CD1c-positive myeloid dendritic cell (primary cell): ENCODE results near the gene TP53BP1.

Source experiments
- DNase-seq: peaks from one replicate; pipeline ENCODE4 v3.0.0-alpha.2; 2016; ENCODE audit errors: extremely low spot score

The TP53BP1 gene

DNA sequence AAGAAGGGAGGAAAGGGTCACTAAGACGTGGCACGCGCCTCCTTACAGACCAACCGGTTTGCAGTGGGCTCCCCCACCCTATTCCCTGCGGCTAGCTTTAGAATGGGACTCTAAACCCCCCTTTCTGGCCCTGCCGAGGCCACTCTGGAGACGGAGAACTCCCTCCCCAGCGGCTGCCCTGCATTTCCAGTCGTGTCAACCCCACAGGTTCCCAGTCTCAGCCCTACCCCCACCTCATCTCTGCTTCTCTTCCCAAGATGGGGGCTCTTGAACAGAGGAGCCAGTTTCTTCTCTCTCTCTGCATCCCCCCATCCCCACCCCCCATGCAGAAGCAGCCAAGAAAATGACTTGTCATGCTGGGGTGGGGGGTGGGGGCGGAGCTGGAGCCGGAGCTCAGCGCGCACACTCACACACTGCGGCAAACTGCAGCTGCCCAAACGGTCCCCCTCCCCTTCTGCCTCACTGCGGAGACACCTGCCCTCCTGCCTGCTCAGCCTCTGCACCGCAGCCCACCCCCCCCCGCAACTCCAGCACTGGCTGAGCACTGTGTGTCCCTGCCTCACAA is 25.3 kb upstream of the TP53BP1 start:
- DNase-seq: no peak

DNA sequence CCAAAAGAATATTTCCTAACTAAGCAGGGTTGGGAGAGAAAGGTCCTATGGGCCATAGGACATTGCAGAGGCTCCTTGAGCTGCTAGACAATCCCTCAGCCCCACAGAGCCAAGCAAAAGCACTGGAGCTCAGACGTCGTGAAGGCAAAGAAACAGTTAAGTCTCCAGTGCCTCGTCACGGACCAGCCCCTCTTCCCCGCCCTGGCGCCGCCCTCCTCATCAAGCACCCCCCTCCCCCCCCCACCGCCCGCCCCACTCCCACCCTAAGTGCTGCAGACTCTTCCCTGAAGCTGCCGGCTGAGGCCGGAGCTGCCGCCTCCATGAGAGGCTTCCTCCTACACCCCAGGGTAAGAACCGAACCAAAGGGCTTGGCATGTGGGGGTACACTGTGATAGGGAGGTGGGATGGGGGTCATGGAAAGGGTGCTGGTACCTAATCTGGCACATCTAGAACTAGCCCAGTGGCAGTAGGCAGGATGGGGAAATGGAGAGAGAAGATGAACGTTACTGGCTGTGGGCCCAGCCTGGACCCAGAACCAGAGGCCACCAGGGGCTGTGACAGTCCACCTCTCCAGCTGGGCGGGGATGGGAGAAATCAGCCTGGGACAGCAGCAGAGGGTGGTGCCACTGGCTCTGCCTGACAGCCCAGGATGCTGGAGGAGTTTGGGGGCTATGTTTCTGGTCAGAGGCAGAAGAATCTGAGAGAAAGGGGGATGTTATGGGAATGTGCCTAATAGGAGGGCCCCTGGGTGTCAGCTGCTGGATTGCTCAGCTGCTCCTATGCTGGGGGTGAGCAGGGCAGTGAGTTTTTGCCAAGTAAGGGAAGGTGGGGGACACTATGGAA is 24.6 kb upstream of the TP53BP1 start, which contains the start of gene MAP1A:
MAP1A (plus strand) TSS at position 255 of the 843 bp plus-strand sequence. CDS start 3,866 bp downstream, outside the sequence.
- no peak for DNase-seq

DNA sequence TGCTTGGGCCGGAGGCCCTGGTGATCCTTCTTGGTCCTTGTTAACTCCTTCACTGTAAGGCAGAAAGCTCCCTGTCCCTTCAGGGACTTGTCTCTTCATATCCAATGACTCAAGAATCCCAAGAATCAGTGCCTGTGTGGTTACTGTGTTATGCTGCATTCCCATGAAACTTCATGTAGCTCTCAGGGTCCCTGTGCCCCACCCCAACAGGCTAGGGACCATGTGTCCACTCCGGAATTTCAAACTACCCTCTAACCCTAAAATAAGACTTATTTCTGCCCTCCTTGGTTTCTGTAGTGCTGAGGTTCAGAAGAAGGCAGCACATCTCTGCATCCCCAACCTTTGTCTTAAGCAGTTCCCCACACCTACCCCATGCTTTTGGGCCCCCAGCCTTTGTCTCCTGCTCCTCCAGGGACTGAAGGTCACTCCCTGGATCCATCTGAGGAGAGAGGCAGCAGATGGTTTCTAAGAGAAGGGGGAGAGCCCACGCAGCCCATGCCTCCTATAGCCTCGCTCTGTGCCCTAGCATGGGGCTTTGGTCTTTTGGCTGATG is 23.9 kb upstream of the TP53BP1 start:
- DNase-seq: no peak

DNA sequence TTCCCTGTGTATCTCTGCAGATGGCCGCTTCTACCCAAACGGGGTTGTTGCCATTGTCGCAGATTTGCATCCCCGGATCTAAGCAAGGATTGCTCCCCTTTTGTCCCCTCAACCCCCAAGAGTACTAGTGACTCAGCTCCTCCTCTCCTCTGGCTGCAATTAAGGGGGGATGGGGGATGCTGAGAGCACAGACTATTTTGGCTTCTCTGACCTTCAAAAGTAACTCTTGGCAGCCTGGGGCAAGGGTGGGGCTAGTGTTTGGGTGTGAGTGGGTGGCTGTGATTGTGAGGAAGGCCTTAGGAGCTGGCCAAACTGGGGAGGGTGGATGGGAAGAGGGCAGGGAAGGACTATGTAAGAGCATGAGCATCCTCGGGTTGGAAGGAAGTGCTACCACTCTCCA is 23.2 kb upstream of the TP53BP1 start:
- no peak for DNase-seq

DNA sequence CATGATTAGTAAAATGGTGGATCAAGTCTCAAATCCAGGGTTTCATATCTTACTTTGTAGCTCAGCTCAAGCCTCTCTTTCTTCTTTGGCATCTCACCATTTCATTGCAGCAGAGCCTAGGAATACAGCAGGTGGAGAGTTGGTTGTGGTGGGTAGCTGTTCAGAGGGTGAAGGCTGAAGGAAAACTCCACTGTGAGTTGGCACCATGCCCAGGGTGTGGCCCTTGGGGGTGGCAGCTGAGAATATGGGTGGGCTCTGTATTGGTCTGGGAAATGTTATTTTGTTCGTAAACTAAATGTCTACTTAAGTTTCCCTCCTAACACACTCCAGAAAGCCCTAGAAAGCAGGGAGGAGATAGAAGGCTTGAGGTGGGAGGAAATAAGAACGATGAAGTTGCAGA is 22.8 kb upstream of the TP53BP1 start:
- no peak for DNase-seq

DNA sequence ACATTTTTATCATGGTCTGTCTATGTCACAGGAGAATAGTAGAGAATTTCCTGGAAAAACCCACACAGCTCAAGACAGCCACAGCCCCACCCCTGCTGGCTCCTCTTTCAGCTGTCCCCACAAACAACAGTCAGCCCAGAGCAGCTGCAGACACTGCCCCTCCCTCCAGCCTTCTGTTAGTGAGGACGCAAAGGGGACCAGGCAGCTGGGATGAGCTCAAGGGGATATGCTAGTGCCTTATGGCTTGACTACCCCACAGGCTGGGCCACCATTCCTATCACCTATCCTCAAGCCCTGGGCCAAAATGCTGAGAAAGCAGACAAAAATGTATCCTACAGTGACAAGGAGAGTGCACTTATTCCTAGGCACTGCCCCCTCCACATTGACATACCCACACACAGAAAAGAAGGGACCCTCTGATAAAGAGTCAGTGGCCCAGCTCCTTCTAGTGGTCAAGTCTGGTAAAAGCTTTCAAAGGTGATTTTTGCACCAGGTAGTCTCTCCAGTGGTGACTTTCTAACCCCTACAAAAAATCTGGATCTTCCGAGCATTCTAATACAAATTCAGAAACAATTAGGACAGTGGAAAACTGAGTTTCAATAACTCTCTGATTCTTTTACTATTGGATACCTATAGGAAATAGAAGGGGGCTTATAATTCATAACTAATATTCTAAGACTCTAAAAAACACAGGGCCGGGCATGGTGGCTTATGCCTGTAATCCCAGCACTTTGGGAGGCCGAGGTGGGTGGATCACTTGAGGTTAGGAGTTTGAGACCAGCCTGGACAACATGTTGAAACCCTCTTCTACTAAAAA is 21.5 kb upstream of the TP53BP1 start:
- DNase-seq: no peak

DNA sequence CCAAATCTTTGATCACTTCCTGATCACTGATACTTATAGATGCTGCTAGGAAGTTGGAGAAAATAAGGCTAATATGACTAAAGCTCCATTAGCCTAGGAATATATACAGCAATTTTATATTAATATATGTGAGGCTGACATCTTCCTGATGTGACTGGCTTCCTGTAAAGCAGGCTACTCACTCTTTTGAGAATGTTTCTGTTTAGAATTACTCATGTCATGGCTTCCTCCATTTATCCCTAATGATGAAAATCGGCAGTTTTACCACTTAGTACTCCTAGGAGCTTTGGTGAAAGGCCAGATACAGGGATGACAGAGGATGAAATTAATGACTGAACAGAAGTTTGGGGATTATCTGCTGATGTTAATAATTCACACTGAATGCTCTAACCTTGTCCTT is 20.6 kb upstream of the TP53BP1 start:
- no peak for DNase-seq

DNA sequence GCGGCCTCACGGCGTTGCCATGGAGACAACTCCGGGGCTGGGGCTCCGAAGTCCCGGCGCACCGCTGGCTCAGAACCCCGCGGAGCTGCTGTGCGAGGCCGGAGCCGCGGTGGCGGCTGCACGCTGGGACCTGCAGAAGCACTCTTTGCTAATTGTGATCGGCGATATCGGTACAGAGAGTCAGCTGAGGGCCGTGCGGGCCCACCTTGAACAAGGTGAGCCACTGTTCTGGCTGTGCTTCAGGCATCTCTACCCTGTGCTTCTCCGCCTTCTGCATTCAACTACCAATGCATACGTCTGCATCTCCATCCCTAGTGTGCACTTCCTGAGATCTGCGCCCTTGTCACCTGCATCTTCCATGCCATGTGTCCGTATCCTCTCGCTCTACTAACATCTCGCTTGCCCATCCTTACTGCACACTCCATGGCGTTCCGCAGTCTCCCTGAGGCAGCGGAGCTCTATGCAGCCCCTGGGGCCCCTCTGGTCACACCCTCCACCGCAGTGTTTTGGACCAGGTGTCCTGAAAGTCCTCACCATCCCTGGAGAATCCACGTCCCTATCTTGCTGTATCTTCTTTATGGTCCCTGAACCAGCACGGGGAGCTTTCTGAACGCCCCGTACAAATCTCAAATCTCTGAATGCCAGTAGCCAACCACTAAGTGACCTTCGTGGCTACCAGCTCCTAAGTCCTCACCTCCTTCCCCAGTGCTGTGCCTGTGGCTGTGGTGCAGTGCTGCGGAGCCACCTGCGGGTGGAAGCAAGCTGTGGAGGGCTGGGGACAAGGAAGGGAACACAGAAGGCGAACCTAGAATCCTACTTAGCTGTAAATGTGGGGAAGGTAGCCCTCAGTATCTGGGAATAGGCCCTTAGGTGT is 18.3 kb upstream of the TP53BP1 start:
- DNase-seq: no peak

DNA sequence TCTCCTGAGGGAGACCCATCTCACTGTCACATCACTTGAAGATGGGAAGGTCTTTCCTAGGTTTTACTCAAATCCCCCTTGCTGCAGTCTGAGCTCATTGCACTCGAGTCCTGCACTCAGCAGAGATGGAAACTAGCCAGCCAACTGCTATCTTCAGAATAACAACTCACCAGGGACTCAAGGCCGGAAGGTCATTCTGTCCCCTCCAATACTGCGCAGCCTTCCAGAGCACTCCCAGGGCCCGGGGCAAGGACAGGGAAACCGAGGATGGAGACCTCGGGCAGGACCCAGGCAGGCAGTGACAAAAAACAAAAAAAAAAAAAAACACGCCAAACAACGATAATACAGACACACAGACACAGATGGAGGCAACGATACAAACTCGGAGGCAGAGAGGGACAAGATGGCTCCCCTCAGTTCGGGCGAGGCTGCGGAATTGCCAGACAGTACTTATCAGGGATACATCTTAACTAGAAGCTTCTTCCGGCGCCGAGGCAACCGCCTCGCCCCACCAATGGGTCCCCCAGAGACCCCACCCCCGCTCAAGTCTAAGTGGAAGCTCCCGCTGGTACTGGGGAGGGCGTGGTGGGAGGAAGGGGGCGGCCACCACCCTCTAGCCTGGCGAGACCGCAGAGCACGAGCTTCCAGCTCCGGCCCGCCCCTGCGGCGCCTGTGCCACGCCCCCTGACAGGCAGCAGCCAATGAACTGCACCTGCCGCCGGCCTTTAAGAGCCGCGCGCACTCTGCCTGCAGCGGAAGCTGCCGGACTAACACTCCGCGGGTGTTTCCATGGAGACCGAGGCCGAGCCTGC is 17.4 kb upstream of the TP53BP1 start:
- DNase-seq: peak; percentile 99

DNA sequence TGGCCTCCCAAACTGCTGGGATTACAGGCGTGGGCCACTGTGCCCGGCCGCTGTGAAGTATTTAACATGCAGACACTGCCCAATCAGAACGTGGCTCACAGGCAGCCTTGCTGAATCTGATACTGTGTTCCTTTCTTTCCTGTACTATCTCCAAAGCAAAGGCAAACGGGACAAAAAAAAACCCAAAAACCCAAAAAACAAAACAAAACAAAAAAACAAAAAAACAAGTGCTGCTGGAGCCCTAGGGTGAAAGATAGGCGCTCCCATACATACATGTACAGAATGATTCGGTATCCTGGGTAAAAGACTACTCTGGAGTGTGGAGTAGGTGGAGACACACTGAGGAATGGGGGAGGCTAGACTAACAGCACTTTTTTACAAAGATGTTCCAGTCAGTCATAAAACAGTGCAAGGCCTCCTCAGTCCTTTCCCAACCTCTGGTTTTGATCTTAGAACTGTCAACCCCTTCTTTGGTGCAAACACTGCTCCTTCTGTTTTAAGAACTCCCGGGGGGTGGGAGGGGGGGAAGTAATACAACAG is 16.8 kb upstream of the TP53BP1 start:
- no peak for DNase-seq

DNA sequence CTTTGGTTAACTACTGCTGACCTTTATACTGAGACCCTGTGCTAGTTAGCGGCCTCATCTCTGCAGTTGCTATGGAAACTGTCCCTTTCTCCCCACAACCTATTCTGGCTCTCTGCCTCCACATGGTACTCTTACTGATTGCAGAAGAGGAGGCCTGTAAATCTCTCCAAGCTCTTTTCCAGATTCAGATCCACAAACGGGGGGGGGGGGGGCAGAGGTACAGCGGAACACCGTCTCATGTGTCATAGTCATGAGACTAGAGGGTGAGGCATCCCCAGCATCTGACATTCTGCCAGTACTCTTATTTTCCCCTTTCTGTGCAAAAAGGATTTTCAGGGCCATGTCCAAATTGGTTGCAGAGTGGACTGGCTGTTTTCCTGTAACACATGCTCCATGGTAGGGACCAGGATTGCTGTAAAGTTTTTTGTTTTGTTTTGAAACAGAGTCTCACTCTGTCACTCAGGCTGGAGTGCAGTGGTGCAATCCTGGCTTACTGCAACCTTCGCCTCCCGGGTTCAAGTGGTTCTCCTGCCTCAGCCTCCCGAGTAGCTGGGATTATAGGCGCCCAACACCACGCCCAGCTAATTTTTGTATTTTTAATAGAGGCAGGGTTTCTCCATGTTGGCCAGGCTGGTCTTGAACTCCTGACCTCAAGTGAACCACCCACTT is 16.2 kb upstream of the TP53BP1 start:
- no peak for DNase-seq

DNA sequence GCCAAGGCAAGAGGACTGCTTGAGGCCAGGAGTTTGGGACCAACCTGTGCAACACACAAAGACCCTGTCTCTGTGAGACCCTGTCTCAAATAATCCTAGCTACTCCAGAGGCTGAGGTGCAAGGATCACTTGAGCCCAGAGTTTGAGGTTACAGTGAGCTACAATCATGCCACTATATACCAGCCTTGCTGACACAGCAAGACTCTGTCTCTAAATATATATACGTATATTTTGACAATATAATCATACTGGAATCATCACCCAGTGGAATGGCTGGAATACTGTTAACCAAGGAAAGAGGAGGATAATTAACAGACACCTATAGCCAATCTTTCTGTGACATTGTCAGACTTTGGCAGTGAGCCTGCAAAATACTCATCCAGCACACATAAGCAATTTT is 15.5 kb upstream of the TP53BP1 start:
- no peak for DNase-seq

DNA sequence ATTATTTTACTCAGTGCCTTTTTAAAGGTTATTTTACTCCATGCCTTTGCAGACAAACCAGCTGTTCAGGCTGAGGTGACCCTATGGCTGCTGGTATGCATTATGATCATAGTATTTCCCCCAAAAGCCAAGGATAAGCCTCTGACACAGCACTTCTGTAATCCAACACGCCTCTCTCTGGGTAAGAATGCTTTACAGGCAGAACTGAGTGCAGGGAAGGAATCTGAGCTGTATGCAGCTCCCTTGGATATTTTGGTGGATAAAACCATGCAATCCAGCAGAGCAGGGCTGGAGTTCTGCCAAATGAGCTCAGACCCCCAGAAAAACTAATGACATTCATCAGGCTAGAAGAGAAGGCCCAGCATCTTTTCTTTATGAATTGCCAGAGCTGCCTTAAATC is 12.8 kb upstream of the TP53BP1 start:
- no peak for DNase-seq

DNA sequence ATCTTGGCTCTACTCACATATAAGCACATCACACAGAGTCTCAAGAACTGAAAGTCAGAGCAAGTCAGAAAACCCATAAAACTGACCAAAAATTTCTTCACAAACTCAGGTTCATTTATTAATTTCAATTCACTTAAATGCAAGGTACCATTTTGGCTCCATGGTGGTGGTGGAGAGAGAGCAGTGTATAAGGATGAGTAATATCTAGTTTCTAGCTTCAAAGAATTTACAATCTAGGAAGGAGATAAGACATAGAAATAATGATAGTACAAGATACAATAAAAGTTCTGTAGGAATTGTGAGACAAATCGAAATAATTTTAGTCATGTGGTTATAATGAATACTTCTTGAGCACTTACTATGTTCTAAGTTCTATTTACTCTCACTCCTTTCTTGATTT is 6.7 kb upstream of the TP53BP1 start:
- no peak for DNase-seq

DNA sequence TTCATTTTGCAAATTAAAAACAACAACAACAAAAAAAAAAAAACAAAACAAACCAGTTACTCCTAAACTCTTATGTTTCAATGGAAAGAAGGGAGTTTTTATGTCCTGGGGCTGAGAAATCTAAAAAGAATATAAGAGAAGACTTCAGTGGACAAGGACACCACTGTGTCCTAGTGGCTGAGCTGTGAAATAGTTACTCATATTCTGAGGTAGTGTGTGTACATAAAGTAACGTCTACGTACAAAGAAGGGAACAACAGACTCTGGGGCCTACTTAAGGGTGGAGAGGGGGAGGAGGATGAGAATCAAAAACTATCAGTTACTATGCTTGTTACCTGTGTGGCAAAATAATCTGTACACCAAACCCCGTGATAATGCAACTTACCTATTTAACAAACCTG is 6.0 kb upstream of the TP53BP1 start:
- no peak for DNase-seq

DNA sequence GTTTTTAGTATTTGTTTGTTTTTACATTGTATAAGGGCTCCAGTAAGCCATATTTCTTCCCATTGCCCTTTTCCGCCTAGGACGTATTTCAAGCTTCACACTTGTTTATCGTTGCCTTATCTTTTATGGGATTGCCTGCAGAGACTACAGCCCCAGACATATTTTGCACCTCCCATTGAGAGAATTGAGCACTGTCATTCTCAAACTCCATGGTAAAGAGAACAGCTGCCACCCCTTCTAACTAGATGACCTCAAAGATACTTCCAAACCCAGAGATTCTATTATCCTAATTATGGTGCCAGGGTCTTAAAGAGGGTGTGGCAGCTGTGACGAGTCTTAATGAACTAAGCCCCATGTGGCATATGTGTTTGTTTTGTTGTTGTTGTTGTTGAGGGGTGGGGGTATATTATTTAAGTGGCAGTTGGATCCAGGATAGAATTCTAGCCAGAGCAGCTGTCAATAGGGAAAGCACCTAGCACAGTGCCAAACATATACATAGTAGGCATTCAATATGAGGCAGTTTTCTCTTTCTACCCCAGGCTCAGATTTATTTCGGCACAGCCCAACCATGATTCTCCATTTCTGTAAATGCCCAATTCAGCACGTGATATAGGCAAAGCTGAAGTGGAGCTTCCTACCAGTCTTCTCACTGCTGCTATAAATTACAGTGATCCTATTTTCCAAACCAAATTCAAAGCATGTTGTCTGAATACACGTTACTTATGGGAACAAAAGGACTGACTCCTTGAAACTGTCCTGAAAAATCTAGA is 932 bp upstream of the TP53BP1 start:
- no peak for DNase-seq

DNA sequence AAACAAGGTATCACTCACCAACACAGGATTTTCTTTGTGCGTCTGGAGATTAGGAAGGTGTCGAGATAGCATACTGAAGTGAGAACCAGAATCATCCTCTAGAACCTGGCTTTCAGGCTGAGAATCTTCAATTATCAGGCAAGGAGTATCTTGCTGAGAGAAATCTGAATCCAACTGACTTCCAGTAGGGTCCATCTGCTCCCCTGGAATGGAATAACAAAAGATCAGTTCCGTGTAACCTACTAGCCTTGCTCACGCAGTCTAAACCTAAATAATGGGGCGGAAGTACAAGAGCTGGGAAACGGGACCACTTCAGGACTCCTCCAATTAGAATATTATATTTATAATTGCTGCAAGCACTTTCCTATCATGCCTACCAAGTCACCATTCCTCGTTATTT is 690 bp downstream of the TP53BP1 start:
- no peak for DNase-seq

DNA sequence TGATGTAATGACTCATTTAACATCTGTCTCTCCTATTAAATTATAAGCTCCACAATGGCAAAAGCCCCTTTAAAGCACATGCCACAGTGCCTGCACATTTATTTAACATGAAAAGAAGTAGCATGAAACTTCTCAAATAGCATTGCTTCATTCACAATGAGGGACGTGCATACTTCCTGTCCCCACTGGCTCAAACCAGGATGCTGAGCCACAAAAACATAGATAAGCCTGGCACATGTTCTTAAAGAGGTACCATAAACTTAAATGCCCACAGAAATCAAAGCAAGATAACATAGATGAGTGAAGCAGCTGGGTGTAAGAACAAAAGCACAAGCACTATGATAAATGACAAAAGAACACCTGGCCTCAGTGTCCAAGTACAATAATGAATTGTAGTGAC is 3.8 kb downstream of the TP53BP1 start:
- DNase-seq: no peak

DNA sequence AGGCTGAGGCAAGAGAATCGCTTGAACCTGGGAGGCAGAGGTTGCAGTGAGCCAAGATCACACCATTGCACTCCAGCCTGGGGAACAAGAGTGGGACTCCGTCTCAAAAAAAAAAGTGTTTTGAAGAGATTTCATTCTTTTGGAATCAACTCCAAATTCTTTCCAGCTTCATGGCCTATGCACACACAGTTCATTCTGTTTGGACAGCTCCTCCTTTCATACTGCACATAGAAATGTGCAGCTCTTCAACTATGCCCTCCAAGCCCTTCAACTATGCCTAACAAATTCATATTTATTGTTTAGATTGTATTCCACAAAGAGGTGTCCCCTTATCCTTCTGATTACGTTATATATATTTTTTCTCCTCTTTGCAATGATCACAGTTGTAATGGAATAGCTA is 4.2 kb downstream of the TP53BP1 start:
- DNase-seq: no peak
